HCT116 (cell line): ENCODE data around the gene LENG9. TPM values are rescaled to one million over a fixed set of nuclear protein-coding genes. Genes with fewer than 3 reads are reported as not detected.

Experiments used
- ATAC-seq: fragments of 200-7000 bp; cut with Tn5 transposase; 2 replicates; pipeline ENCODE4 v1.9.1; 2020; ENCODE audit warnings: mild to moderate bottlenecking, moderate library complexity
- BruUV-seq: library from RNA; stranded (reverse); fragments of 400-500 nt; replicated peaks from 2 replicates; lab custom pipeline; 2021; lab: Mats Ljungman, UMichigan
- CTCF ChIA-PET: fragments of 300-600 bp; sonication (Branson Sonifier 250); formaldehyde crosslinking; loops from one replicate; lab custom pipeline; 2021; ENCODE audit warnings: antibody characterized with exemption; lab: Charles Lee
- POLR2A ChIA-PET: fragments of 300-600, 350-600 bp; sonication (Branson Sonifier 250); formaldehyde crosslinking; loops from one replicate; lab custom pipeline; 2021; ENCODE audit warnings: antibody characterized with exemption; lab: Charles Lee
- RAD21 ChIA-PET, 2 experiments: fragments of 300-600 bp; sonication (Branson Sonifier 250); formaldehyde crosslinking; loops; one replicate each; lab custom pipeline; 2023; ENCODE audit warnings: low total read pairs in 2 of 2; ENCODE audit not compliant: uncharacterized antibody in 2 of 2, unreplicated experiment in 2 of 2, low non-redundant PET in 1 of 2; lab: Charles Lee
- DNase-seq: peaks from one replicate; pipeline ENCODE4 v3.0.0-alpha.2; 2010; ENCODE audit warnings: low read depth, low spot score
- H2AFZ ChIP-seq: fragments of 200-600 bp; shearing (Covaris generic), sonication (generic); 2 replicates; pipeline ENCODE4 v1.6.1; 2017; ENCODE audit warnings: low read depth, mixed run types, mixed read lengths, antibody characterized with exemption, low read length; ENCODE audit not compliant: poor library complexity, severe bottlenecking
- H3K27ac ChIP-seq: 2 replicates; pipeline ENCODE4 v1.5.1; 2012; ENCODE audit warnings: low read depth, low read length
- H3K27me3 ChIP-seq: fragments of 200-600 bp; sonication (generic); 2 replicates; pipeline ENCODE4 v1.6.1; 2016; ENCODE audit warnings: mixed run types, low read length, mixed read lengths; ENCODE audit not compliant: insufficient read depth
- H3K36me3 ChIP-seq, 2 experiments: fragments of 200-500 bp in 1 of 2; fragments of 200-600 bp in 1 of 2; sonication (Bioruptor generic) in 1 of 2; sonication (generic) in 1 of 2; 2 replicates each; pipeline versions ENCODE4 v1.5.1 to v1.6.1; 2014 to 2016; ENCODE audit warnings: low read length in 2 of 2, inconsistent platforms in 1 of 2, mixed read lengths in 1 of 2, mixed run types in 1 of 2; ENCODE audit not compliant: insufficient read depth in 2 of 2, control insufficient read depth in 1 of 2
- H3K4me1 ChIP-seq, 2 experiments: fragments of 200-600 bp in 1 of 2; sonication (generic) in 1 of 2; 2 replicates each; pipeline versions ENCODE4 v1.5.1 to v1.6.1; 2012 to 2017; ENCODE audit warnings: low read length in 2 of 2, inconsistent platforms in 1 of 2, mild to moderate bottlenecking in 1 of 2, mixed read lengths in 1 of 2, mixed run types in 1 of 2, moderate library complexity in 1 of 2; ENCODE audit not compliant: insufficient read depth in 2 of 2, control insufficient read depth in 1 of 2
- H3K4me2 ChIP-seq: fragments of 200-600 bp; sonication (generic); 2 replicates; pipeline ENCODE4 v1.6.1; 2017; ENCODE audit warnings: mixed run types, low read length, mixed read lengths
- H3K4me3 ChIP-seq, 2 experiments: fragments of 200-600 bp in 1 of 2; sonication (generic) in 1 of 2; replicated peaks in 1 of 2; 2 replicates each; pipeline ENCODE4 v1.5.1; 2011 to 2016; ENCODE audit warnings: low read length in 2 of 2, control low read depth in 1 of 2, low read depth in 1 of 2, mild to moderate bottlenecking in 1 of 2, mixed read lengths in 1 of 2, mixed run types in 1 of 2
- H3K79me2 ChIP-seq: fragments of 200-600 bp; sonication (generic); 2 replicates; pipeline ENCODE4 v1.6.1; 2017; ENCODE audit warnings: mild to moderate bottlenecking, mixed run types, low read length, moderate library complexity, mixed read lengths; ENCODE audit not compliant: insufficient read depth
- H3K9ac ChIP-seq: fragments of 200-600 bp; sonication (generic); 2 replicates; pipeline ENCODE4 v1.6.1; 2016; ENCODE audit warnings: low read length, mixed read lengths
- H3K9me2 ChIP-seq: fragments of 200-600 bp; sonication (generic), shearing (Covaris generic); 2 replicates; pipeline ENCODE4 v1.6.1; 2017; ENCODE audit warnings: mixed run types, mild to moderate bottlenecking, moderate library complexity; ENCODE audit not compliant: insufficient read depth
- H3K9me3 ChIP-seq, 2 experiments: fragments of 200-500 bp in 1 of 2; fragments of 200-600 bp in 1 of 2; sonication (Bioruptor generic) in 1 of 2; sonication (generic) in 1 of 2; 2 replicates each; pipeline ENCODE4 v1.6.1; 2014 to 2017; ENCODE audit warnings: low read length in 2 of 2, mixed read lengths in 2 of 2, inconsistent platforms in 1 of 2, low read depth in 1 of 2, mild to moderate bottlenecking in 1 of 2, mixed run types in 1 of 2, moderate library complexity in 1 of 2; ENCODE audit not compliant: control insufficient read depth in 1 of 2, insufficient read depth in 1 of 2
- H4K20me1 ChIP-seq: fragments of 200-600 bp; sonication (generic), shearing (Covaris generic); 2 replicates; pipeline ENCODE4 v1.6.1; 2017; ENCODE audit warnings: mixed run types, mild to moderate bottlenecking, moderate library complexity; ENCODE audit not compliant: insufficient read depth
- ATF3 ChIP-seq: IDR thresholded peaks from 2 replicates; pipeline ENCODE4 v1.6.1; 2012
- CBX3 ChIP-seq: IDR thresholded peaks from 2 replicates; pipeline ENCODE4 v1.6.1; 2012; ENCODE audit warnings: low read depth
- CEBPB ChIP-seq: IDR thresholded peaks from 2 replicates; pipeline ENCODE4 v1.6.1; 2012; ENCODE audit warnings: low read depth
- CTCF ChIP-seq, 3 experiments: fragments of 200-600 bp in 1 of 3; sonication (generic) in 1 of 3; IDR thresholded peaks in 2 of 3; conservative IDR thresholded peaks in 1 of 3; 2 replicates each; pipeline ENCODE4 v1.5.1; 2012 to 2017; ENCODE audit warnings: low read depth in 2 of 3, low read length in 2 of 3, antibody characterized with exemption in 1 of 3, borderline replicate concordance in 1 of 3, control low read depth in 1 of 3, mild to moderate bottlenecking in 1 of 3, mixed read lengths in 1 of 3, mixed run types in 1 of 3, moderate library complexity in 1 of 3; ENCODE audit not compliant: insufficient read depth in 1 of 3
- EGR1 ChIP-seq: IDR thresholded peaks from 2 replicates; pipeline ENCODE4 v1.6.1; 2012; ENCODE audit warnings: low read depth
- ELF1 ChIP-seq: IDR thresholded peaks from 2 replicates; pipeline ENCODE4 v1.6.1; 2012; ENCODE audit warnings: low read depth, borderline replicate concordance
- EZH2phosphoT487 ChIP-seq: fragments of 200-600 bp; IDR thresholded peaks from 2 replicates; pipeline ENCODE4 v1.6.1; 2018; ENCODE audit warnings: antibody characterized with exemption, borderline replicate concordance
- JUND ChIP-seq: IDR thresholded peaks from 2 replicates; pipeline ENCODE4 v1.6.1; 2012
- MAX ChIP-seq: IDR thresholded peaks from 2 replicates; pipeline ENCODE4 v1.6.1; 2012
- POLR2A ChIP-seq: IDR thresholded peaks from 2 replicates; pipeline ENCODE4 v1.7.0; 2011; ENCODE audit warnings: borderline replicate concordance; ENCODE audit not compliant: insufficient read depth, insufficient read length; ENCODE audit errors: extremely low read depth
- POLR2AphosphoS5 ChIP-seq: IDR thresholded peaks from 2 replicates; pipeline ENCODE4 v1.6.1; 2011; ENCODE audit warnings: mild to moderate bottlenecking, low read depth, low read length, moderate library complexity
- REST ChIP-seq: IDR thresholded peaks from 2 replicates; pipeline ENCODE4 v1.6.1; 2012; ENCODE audit warnings: low read depth
- SIN3A ChIP-seq: IDR thresholded peaks from 2 replicates; pipeline ENCODE4 v1.6.1; 2012; ENCODE audit warnings: low read depth
- SP1 ChIP-seq: IDR thresholded peaks from 2 replicates; pipeline ENCODE4 v1.6.1; 2012; ENCODE audit warnings: low read depth
- SRF ChIP-seq: IDR thresholded peaks from 2 replicates; pipeline ENCODE4 v1.6.1; 2012; ENCODE audit warnings: low read depth
- TCF7L2 ChIP-seq: IDR thresholded peaks from 2 replicates; pipeline ENCODE4 v1.7.0; 2011; ENCODE audit warnings: borderline replicate concordance, inconsistent platforms; ENCODE audit not compliant: insufficient read depth, insufficient read length; ENCODE audit errors: extremely low read depth
- YY1 ChIP-seq: IDR thresholded peaks from 2 replicates; pipeline ENCODE4 v1.6.1; 2011; ENCODE audit warnings: low read length, low read depth, moderate library complexity, mild to moderate bottlenecking; ENCODE audit not compliant: insufficient replicate concordance; ENCODE audit errors: extremely low read depth
- ZBTB33 ChIP-seq: IDR thresholded peaks from 2 replicates; pipeline ENCODE4 v1.6.1; 2011; ENCODE audit warnings: mild to moderate bottlenecking, low read length, moderate library complexity; ENCODE audit not compliant: insufficient replicate concordance; ENCODE audit errors: extremely low read depth
- ZFX ChIP-seq: fragments of 450-650 bp; IDR thresholded peaks from 2 replicates; pipeline ENCODE4 v1.6.1; 2017
- intact Hi-C: fragments of 100-400 bp; cut with micrococcal nuclease; formaldehyde crosslinking; loops from 2 replicates; pipeline ENCODE4 v1.10.0; 2022
- total RNA-seq: library from RNA; stranded (reverse); gene quantifications from one replicate; pipeline ENCODE4 v1.2.1, GENCODE V29; 2021; ENCODE audit not compliant: unreplicated experiment

LENG9 gene
- total RNA-seq, 1 experiment from 2014 or later, result 9.0 TPM

GRCh38 chr19:54507824-54508223 is 44.2 kb upstream of the LENG9 start:
- H3K9me3 ChIP-seq, result no peaks in the 10 kb centered on the region
- RAD21 ChIA-PET, result no interaction called here
- intact Hi-C loops, result no loop called here
- no peaks in the 10 kb centered on the region for H4K20me1 ChIP-seq
- CTCF ChIA-PET, result no interaction called here
- H3K9me2 ChIP-seq, result no peaks in the 10 kb centered on the region
- H2AFZ ChIP-seq, result no peak overlapping the region
- H3K4me2 ChIP-seq, result no peak overlapping the region
- TF ChIP-seq ZFX, result no peak
- no peak for TF ChIP-seq CEBPB
- TF ChIP-seq SIN3A, result no peak
- no peak for TF ChIP-seq TCF7L2
- TF ChIP-seq POLR2A, result no peak
- no peak for TF ChIP-seq YY1
- TF ChIP-seq EZH2phosphoT487, result no peak
- TF ChIP-seq REST, result no peak
- TF ChIP-seq JUND, result no peak
- TF ChIP-seq SP1, result no peak
- TF ChIP-seq POLR2AphosphoS5, result no peak
- TF ChIP-seq EGR1, result no peak
- no peak for TF ChIP-seq ATF3
- TF ChIP-seq ZBTB33, result no peak
- TF ChIP-seq MAX, result no peak
- TF ChIP-seq SRF, result no peak
- no peak for TF ChIP-seq CBX3
- TF ChIP-seq CTCF (IDR thresholded peaks at IDR 0.05 in 2 of 3, conservative IDR thresholded peaks at IDR 0.05 in 1 of 3; ENCODE audit: borderline replicate concordance in 1 of 3, insufficient read depth in 1 of 3, low read depth in 2 of 3, low read length in 2 of 3), result no peak
- no peak for TF ChIP-seq ELF1
- no peak overlapping the region for H3K27ac ChIP-seq
- peaks cover 0 to 8% of the 10 kb centered on the region in 2 experiments; a peak in 2 of 4 replicates for H3K4me1 ChIP-seq
- no peaks in the 10 kb centered on the region for H3K79me2 ChIP-seq
- no TSS peak for BruUV-seq
- H3K27me3 ChIP-seq, result no peaks in the 10 kb centered on the region
- no peaks in the 10 kb centered on the region for H3K36me3 ChIP-seq
- H3K4me3 ChIP-seq, result no peak overlapping the region
- ATAC-seq (no peak), DNase-seq (no peak)
- no peak overlapping the region for H3K9ac ChIP-seq
- POLR2A ChIA-PET, result no interaction called here
